Measurements from ENCODE around the gene ERVW-1. TPM values are rescaled to one million over a fixed set of nuclear protein-coding genes. Genes with fewer than 3 reads are reported as not detected.
A peak's percentile ranks its signal among the peaks of the same experiment; 100 is the strongest.

ERVW-1 gene
- total and polyA plus RNA-seq, 2 of the 13 experiments (the other 11 are each of a cell fraction or from before 2014, with no cell fraction given) = not detected

DNA sequence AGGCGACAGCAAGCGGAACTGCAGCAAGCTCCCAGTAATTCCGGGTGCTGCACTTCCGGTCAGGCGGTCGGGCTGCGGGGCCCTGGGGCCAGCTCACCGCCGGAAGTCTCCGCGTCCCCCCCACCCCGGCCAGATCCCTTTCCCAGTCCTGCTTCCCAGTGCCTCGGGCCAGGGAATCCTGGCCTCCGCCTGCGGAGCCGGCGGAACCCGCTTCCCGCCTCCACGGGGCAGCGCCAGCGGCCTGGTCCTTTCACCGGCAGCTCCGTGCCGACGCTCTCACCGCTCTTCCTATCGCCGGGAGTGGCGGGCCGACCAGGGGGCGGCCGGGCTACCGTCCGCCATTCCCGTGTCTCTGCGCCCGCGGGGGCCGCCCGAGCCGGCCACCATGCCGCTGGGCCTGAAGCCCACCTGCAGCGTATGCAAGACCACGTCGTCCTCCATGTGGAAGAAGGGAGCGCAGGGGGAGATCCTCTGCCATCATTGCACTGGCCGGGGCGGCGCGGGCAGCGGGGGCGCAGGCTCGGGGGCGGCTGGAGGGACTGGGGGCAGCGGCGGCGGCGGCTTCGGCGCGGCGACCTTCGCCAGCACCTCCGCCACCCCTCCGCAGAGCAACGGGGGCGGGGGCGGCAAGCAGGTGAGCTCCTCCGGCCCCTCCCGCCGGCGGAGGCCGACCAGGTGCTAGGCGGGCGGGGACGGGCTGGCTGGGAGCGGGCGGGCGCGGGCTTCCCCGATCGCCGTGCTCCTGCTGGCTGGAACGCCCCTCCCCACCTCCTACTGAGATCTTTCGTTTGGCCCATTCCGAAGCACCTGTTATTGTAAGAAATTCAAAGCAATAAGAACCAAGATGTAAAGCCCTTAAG, 30.2 kb downstream of the ERVW-1 start, which contains the start of gene GATAD1 (continued):
- TF ChIP-seq, protein P1, sequence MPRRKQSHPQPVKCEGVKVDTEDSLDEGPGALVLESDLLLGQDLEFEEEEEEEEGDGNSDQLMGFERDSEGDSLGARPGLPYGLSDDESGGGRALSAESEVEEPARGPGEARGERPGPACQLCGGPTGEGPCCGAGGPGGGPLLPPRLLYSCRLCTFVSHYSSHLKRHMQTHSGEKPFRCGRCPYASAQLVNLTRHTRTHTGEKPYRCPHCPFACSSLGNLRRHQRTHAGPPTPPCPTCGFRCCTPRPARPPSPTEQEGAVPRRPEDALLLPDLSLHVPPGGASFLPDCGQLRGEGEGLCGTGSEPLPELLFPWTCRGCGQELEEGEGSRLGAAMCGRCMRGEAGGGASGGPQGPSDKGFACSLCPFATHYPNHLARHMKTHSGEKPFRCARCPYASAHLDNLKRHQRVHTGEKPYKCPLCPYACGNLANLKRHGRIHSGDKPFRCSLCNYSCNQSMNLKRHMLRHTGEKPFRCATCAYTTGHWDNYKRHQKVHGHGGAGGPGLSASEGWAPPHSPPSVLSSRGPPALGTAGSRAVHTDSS (CRISPR knock-in tag; conservative IDR thresholded peaks at IDR 0.05) = no peak
- TF ChIP-seq ZNF17 (CRISPR knock-in tag; IDR thresholded peaks at IDR 0.05) (no peak), FOSL1 (CRISPR knock-in tag; IDR thresholded peaks at IDR 0.05; ENCODE audit: borderline replicate concordance) (no peak), FOXM1 (CRISPR knock-in tag; IDR thresholded peaks at IDR 0.05) (no peak), FIP1L1 (IDR thresholded peaks at IDR 0.05; ENCODE audit: borderline replicate concordance, insufficient read depth, low read depth, low read length) (no peak), NRL (CRISPR knock-in tag; IDR thresholded peaks at IDR 0.05; ENCODE audit: borderline replicate concordance) (peak; percentile 65; the same call in 1 of the 2 replicates), ONECUT2 (CRISPR knock-in tag; IDR thresholded peaks at IDR 0.05) (no peak), FOXO1 (CRISPR knock-in tag; IDR thresholded peaks at IDR 0.05) (peak; percentile 50), SPEN (CRISPR knock-in tag; IDR thresholded peaks at IDR 0.05; ENCODE audit: low read depth) (peak; percentile 78; the same call in 1 of the 2 replicates), TCF7L2 (IDR thresholded peaks at IDR 0.05; ENCODE audit: low read depth, low read length) (no peak), RAD51 (IDR thresholded peaks at IDR 0.05; ENCODE audit: borderline replicate concordance) (no peak), RFX5 (IDR thresholded peaks at IDR 0.05; ENCODE audit: low read depth, low read length) (no peak), PHF21A (CRISPR knock-in tag; IDR thresholded peaks at IDR 0.05) (peak; percentile 81), MYC (CRISPR knock-in tag; IDR thresholded peaks at IDR 0.05; ENCODE audit: borderline replicate concordance) (peak; percentile 79), NKX3-1 (CRISPR knock-in tag; IDR thresholded peaks at IDR 0.05) (0 out of 2 replicates have a peak, but pooled peaks have one; percentile 30), AGO2 (optimal IDR thresholded peaks at IDR 0.05; ENCODE audit: low read depth, low read length) (peak; percentile 90)
- TF ChIP-seq, protein P2, sequence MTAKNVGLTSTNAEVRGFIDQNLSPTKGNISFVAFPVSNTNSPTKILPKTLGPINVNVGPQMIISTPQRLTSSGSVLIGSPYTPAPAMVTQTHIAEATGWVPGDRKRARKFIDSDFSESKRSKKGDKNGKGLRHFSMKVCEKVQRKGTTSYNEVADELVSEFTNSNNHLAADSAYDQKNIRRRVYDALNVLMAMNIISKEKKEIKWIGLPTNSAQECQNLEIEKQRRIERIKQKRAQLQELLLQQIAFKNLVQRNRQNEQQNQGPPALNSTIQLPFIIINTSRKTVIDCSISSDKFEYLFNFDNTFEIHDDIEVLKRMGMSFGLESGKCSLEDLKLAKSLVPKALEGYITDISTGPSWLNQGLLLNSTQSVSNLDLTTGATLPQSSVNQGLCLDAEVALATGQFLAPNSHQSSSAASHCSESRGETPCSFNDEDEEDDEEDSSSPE (CRISPR knock-in tag; IDR thresholded peaks at IDR 0.05) = peak; percentile 61
- TF ChIP-seq, protein P3, sequence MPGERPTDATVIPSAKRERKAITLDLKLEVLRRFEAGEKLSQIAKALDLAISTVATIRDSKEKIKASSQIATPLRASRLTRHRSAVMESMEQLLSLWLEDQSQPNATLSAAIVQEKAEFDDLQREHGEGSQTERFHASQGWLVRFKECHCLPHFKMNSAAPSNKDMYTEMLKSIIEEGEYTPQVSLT (CRISPR knock-in tag; IDR thresholded peaks at IDR 0.05; ENCODE audit: borderline replicate concordance, low read depth) = no peak
- TF ChIP-seq, protein P4, sequence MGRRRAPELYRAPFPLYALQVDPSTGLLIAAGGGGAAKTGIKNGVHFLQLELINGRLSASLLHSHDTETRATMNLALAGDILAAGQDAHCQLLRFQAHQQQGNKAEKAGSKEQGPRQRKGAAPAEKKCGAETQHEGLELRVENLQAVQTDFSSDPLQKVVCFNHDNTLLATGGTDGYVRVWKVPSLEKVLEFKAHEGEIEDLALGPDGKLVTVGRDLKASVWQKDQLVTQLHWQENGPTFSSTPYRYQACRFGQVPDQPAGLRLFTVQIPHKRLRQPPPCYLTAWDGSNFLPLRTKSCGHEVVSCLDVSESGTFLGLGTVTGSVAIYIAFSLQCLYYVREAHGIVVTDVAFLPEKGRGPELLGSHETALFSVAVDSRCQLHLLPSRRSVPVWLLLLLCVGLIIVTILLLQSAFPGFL (CRISPR knock-in tag; IDR thresholded peaks at IDR 0.05) = no peak
- TF ChIP-seq, protein P5, sequence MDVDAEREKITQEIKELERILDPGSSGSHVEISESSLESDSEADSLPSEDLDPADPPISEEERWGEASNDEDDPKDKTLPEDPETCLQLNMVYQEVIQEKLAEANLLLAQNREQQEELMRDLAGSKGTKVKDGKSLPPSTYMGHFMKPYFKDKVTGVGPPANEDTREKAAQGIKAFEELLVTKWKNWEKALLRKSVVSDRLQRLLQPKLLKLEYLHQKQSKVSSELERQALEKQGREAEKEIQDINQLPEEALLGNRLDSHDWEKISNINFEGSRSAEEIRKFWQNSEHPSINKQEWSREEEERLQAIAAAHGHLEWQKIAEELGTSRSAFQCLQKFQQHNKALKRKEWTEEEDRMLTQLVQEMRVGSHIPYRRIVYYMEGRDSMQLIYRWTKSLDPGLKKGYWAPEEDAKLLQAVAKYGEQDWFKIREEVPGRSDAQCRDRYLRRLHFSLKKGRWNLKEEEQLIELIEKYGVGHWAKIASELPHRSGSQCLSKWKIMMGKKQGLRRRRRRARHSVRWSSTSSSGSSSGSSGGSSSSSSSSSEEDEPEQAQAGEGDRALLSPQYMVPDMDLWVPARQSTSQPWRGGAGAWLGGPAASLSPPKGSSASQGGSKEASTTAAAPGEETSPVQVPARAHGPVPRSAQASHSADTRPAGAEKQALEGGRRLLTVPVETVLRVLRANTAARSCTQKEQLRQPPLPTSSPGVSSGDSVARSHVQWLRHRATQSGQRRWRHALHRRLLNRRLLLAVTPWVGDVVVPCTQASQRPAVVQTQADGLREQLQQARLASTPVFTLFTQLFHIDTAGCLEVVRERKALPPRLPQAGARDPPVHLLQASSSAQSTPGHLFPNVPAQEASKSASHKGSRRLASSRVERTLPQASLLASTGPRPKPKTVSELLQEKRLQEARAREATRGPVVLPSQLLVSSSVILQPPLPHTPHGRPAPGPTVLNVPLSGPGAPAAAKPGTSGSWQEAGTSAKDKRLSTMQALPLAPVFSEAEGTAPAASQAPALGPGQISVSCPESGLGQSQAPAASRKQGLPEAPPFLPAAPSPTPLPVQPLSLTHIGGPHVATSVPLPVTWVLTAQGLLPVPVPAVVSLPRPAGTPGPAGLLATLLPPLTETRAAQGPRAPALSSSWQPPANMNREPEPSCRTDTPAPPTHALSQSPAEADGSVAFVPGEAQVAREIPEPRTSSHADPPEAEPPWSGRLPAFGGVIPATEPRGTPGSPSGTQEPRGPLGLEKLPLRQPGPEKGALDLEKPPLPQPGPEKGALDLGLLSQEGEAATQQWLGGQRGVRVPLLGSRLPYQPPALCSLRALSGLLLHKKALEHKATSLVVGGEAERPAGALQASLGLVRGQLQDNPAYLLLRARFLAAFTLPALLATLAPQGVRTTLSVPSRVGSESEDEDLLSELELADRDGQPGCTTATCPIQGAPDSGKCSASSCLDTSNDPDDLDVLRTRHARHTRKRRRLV (CRISPR knock-in tag; IDR thresholded peaks at IDR 0.05) = no peak
